ENCODE results near the gene TDG. TPM values are rescaled to one million over a fixed set of nuclear protein-coding genes. Genes with fewer than 3 reads are reported as not detected.

The TDG gene
- total RNA-seq, 1 experiment from 2014 or later = 70.3 TPM

GRCh38 chr12:103978384-103978982, 12.8 kb downstream of the TDG start:
- H3K14ac ChIP-seq (ENCODE audit: insufficient read depth, low read length) = no peak overlapping the region
- H3K23me2 ChIP-seq (ENCODE audit: insufficient read length, low read depth, low read length, poor library complexity, severe bottlenecking) = peaks cover 2% of the 10 kb centered on the region
- Mint-ChIP-seq H3K27me3 (ENCODE audit: low read depth) (no peaks in the 10 kb centered on the region), H3K9me3 (no peaks in the 10 kb centered on the region), H3K36me3 (ENCODE audit: insufficient read depth in 1 of 3, low read depth in 3 of 3) (peaks cover 25 to 71% (median 59%) of the 10 kb centered on the region in 3 experiments), H3K4me1 (peaks cover 7 to 8% of the 10 kb centered on the region in 2 experiments; a peak in 3 of 4 replicates), H3K4me3 (no peak overlapping the region), H3K27ac (no peak overlapping the region)
- no peak overlapping the region for H2BK5ac ChIP-seq (ENCODE audit: insufficient read length, low read length)
- H3K4me1 ChIP-seq (ENCODE audit: insufficient read depth, low read length) = no peaks in the 10 kb centered on the region
- no peak overlapping the region for H3K23ac ChIP-seq (ENCODE audit: insufficient read length, low read depth, low read length)
- no peak overlapping the region for H2BK12ac ChIP-seq (ENCODE audit: insufficient read length, low read depth, low read length)
- H3K9me3 ChIP-seq (ENCODE audit: control insufficient read depth, low read depth, low read length) = no peaks in the 10 kb centered on the region
- no peak overlapping the region for H3T11ph ChIP-seq (ENCODE audit: low read length)
- H4K91ac ChIP-seq (ENCODE audit: insufficient read length, low read depth, low read length) = no peak overlapping the region
- no peak overlapping the region for H3K9ac ChIP-seq (ENCODE audit: extremely low read depth, insufficient read length, low read length)
- H3K4me2 ChIP-seq (ENCODE audit: insufficient read depth, insufficient read length, low read length) = no peak overlapping the region
- no CpG with 5 or more reads among the region's 4 CpGs for WGBS (ENCODE audit: extremely low coverage, insufficient read length, low lambda C conversion rate)
- peaks cover 2% of the 10 kb centered on the region; the same call in 1 of the 2 replicates for H3K79me2 ChIP-seq (ENCODE audit: insufficient read depth, low read length)
- H2AFZ ChIP-seq (ENCODE audit: low read length) = no peak overlapping the region
- no peaks in the 10 kb centered on the region for H4K20me1 ChIP-seq (ENCODE audit: control insufficient read depth, insufficient read depth, insufficient read length)
- H2BK120ac ChIP-seq (ENCODE audit: low read depth, low read length, poor library complexity, severe bottlenecking) = no peak overlapping the region
- no peak overlapping the region for H2AK5ac ChIP-seq (ENCODE audit: insufficient read length, low read length)
- no peak overlapping the region for H2BK20ac ChIP-seq (ENCODE audit: low read depth, low read length, poor library complexity, severe bottlenecking)
- no peak overlapping the region for H3K18ac ChIP-seq (ENCODE audit: insufficient read length, low read depth, low read length)
- H3K27me3 ChIP-seq (ENCODE audit: insufficient read depth, low read length) = no peaks in the 10 kb centered on the region
- TF ChIP-seq CTCF (conservative IDR thresholded peaks at IDR 0.05) = no peak
- no peak overlapping the region for H2BK15ac ChIP-seq (ENCODE audit: low read depth, low read length)
- H3K4ac ChIP-seq (ENCODE audit: low read depth, low read length) = no peak overlapping the region
- no peak overlapping the region for H4K5ac ChIP-seq (ENCODE audit: insufficient read length, low read depth, low read length)
- H3K56ac ChIP-seq (ENCODE audit: insufficient read length, low read depth, low read length) = no peak overlapping the region
- no peak overlapping the region for H4K8ac ChIP-seq (replicated peaks; ENCODE audit: insufficient read length, low read depth, low read length)
- H3K79me1 ChIP-seq (ENCODE audit: insufficient read depth, low read depth, low read length, poor library complexity, severe bottlenecking) = peaks cover 13% of the 10 kb centered on the region
- no peak for DNase-seq
- H3K27ac ChIP-seq (ENCODE audit: insufficient read length, low read depth, low read length) = no peak overlapping the region

Data from H9 (cell line).